HepG2 (cell line): ENCODE results near the gene LHX3. TPM values are rescaled to one million over a fixed set of nuclear protein-coding genes. Genes with fewer than 3 reads are reported as not detected.

Source experiments
- ADNP ChIP-seq: sonication (generic); formaldehyde crosslinking; IDR thresholded peaks from 2 replicates; pipeline ENCODE4 v1.4.0; 2020; ENCODE audit warnings: missing genetic modification reagents
- AHDC1 ChIP-seq: sonication (generic); formaldehyde crosslinking; IDR thresholded peaks from 2 replicates; pipeline ENCODE4 v1.5.1; 2020; ENCODE audit warnings: mild to moderate bottlenecking, missing genetic modification reagents, borderline replicate concordance
- ARNT2 ChIP-seq: sonication (generic); formaldehyde crosslinking; IDR thresholded peaks from 2 replicates; pipeline ENCODE4 v1.8.0; 2022; ENCODE audit warnings: mild to moderate bottlenecking, low read depth, missing genetic modification reagents, moderate library complexity
- ARNTL ChIP-seq: sonication (generic); formaldehyde crosslinking; IDR thresholded peaks from 2 replicates; pipeline ENCODE4 v1.4.0; 2020; ENCODE audit warnings: mild to moderate bottlenecking, missing genetic modification reagents
- CEBPG ChIP-seq: IDR thresholded peaks from 2 replicates; pipeline ENCODE4 v1.6.1; 2016
- ELF4 ChIP-seq: sonication (generic); formaldehyde crosslinking; IDR thresholded peaks from 2 replicates; pipeline ENCODE4 v1.5.0; 2020; ENCODE audit warnings: missing genetic modification reagents, mild to moderate bottlenecking, moderate library complexity, borderline replicate concordance
- ERF ChIP-seq: IDR thresholded peaks from 2 replicates; pipeline ENCODE4 v1.6.1; 2018; ENCODE audit warnings: missing biosample characterization, missing genetic modification reagents
- ESRRA ChIP-seq: sonication (generic); formaldehyde crosslinking; IDR thresholded peaks from 2 replicates; pipeline ENCODE4 v1.5.1; 2020; ENCODE audit warnings: mild to moderate bottlenecking, low read depth, missing genetic modification reagents
- HOXA3 ChIP-seq: sonication (generic); formaldehyde crosslinking; IDR thresholded peaks from 2 replicates; pipeline ENCODE4 v1.5.0; 2020; ENCODE audit warnings: missing genetic modification reagents
- MYC ChIP-seq: sonication (generic); formaldehyde crosslinking; IDR thresholded peaks from 2 replicates; pipeline ENCODE4 v1.9.0; 2021; ENCODE audit warnings: missing genetic modification reagents, borderline replicate concordance
- NFYB ChIP-seq: sonication (generic); formaldehyde crosslinking; IDR thresholded peaks from 2 replicates; pipeline ENCODE4 v1.4.0; 2020; ENCODE audit warnings: missing genetic modification reagents
- NR2C2 ChIP-seq: sonication (generic); formaldehyde crosslinking; IDR thresholded peaks from 2 replicates; pipeline ENCODE4 v1.4.0; 2020; ENCODE audit warnings: missing genetic modification reagents, mild to moderate bottlenecking, moderate library complexity, borderline replicate concordance
- PATZ1 ChIP-seq: sonication (generic); formaldehyde crosslinking; IDR thresholded peaks from 2 replicates; pipeline ENCODE4 v1.4.0; 2020; ENCODE audit warnings: missing genetic modification reagents
- RBAK ChIP-seq: sonication (generic); formaldehyde crosslinking; IDR thresholded peaks from 2 replicates; pipeline ENCODE4 v1.5.1; 2020; ENCODE audit warnings: mild to moderate bottlenecking, missing genetic modification reagents
- RXRA ChIP-seq: sonication (generic); formaldehyde crosslinking; IDR thresholded peaks from 2 replicates; pipeline ENCODE4 v1.5.1; 2020; ENCODE audit warnings: missing genetic modification reagents
- SETDB1 ChIP-seq: sonication (generic); formaldehyde crosslinking; IDR thresholded peaks from 2 replicates; pipeline ENCODE4 v1.5.1; 2020; ENCODE audit warnings: missing genetic modification reagents, mild to moderate bottlenecking, borderline replicate concordance
- SP2 ChIP-seq: sonication (generic); formaldehyde crosslinking; IDR thresholded peaks from 2 replicates; pipeline ENCODE4 v1.5.1; 2020; ENCODE audit warnings: mild to moderate bottlenecking, missing genetic modification reagents
- SP5 ChIP-seq: IDR thresholded peaks from 2 replicates; pipeline ENCODE4 v1.6.1; 2016; ENCODE audit warnings: low read depth, borderline replicate concordance
- TP53 ChIP-seq: sonication (generic); formaldehyde crosslinking; conservative IDR thresholded peaks from 2 replicates; pipeline ENCODE4 v1.4.0; 2020; ENCODE audit warnings: missing genetic modification reagents
- ZNF124 ChIP-seq: sonication (generic); formaldehyde crosslinking; IDR thresholded peaks from 2 replicates; pipeline ENCODE4 v1.4.0; 2020; ENCODE audit warnings: missing genetic modification reagents
- ZNF138 ChIP-seq: sonication (generic); formaldehyde crosslinking; IDR thresholded peaks from 2 replicates; pipeline ENCODE4 v1.5.0; 2020; ENCODE audit warnings: mild to moderate bottlenecking, low read depth, missing genetic modification reagents
- ZNF282 ChIP-seq: fragments of 450-650 bp; IDR thresholded peaks from 2 replicates; pipeline ENCODE4 v1.6.1; 2018; ENCODE audit not compliant: partially characterized antibody
- ZNF317 ChIP-seq: sonication (generic); formaldehyde crosslinking; IDR thresholded peaks from 2 replicates; pipeline ENCODE4 v1.5.0; 2020; ENCODE audit warnings: mild to moderate bottlenecking, missing genetic modification reagents
- ZNF761 ChIP-seq: sonication (generic); formaldehyde crosslinking; conservative IDR thresholded peaks from 2 replicates; pipeline ENCODE4 v1.4.0; 2020; ENCODE audit warnings: mild to moderate bottlenecking, missing genetic modification reagents
- ZNF777 ChIP-seq: sonication (generic); formaldehyde crosslinking; IDR thresholded peaks from 2 replicates; pipeline ENCODE4 v1.4.0; 2020; ENCODE audit warnings: missing genetic modification reagents
- polyA plus RNA-seq, 8 experiments: library from polyadenylated mRNA; depleted of rRNA in 3 of 8; stranded (reverse) in 7 of 8; unstranded in 1 of 8; fragments of >200 nt; fragmentation: Illumina TruSeq in 4 of 8; extraction: Trizol in 4 of 8; gene quantifications; 2 replicates each; pipeline versions ENCODE4 v1.2.1 to v1.2.3, GENCODE V29; 2011 to 2016; ENCODE audit warnings: low read depth in 4 of 8, missing spikeins in 1 of 8, mixed read lengths in 1 of 8; ENCODE audit not compliant: insufficient read depth in 1 of 8
- total RNA-seq, 5 experiments: library from RNA; depleted of rRNA; stranded (reverse); fragments of >200 nt; fragmentation: Illumina TruSeq; extraction: Trizol; gene quantifications; 2 replicates each; pipeline ENCODE4 v1.2.3, GENCODE V29; 2016; ENCODE audit warnings: low read depth in 1 of 5

The LHX3 gene
- total and polyA plus RNA-seq, 2 of the 13 experiments (the other 11 are each of a cell fraction or from before 2014, with no cell fraction given): not detected

- TF ChIP-seq AHDC1 (CRISPR knock-in tag) (0 out of 2 replicates have a peak, but pooled peaks have one; percentile 31), ESRRA (CRISPR knock-in tag) (no peak), NR2C2 (no peak), ZNF138 (CRISPR knock-in tag) (no peak), ZNF761 (no peak), ZNF777 (CRISPR knock-in tag) (no peak), NFYB (CRISPR knock-in tag) (no peak), ELF4 (CRISPR knock-in tag) (no peak), RBAK (CRISPR knock-in tag) (peak; percentile 97), MYC (CRISPR knock-in tag) (peak; percentile 35; the same call in 1 of the 2 replicates), SP2 (no peak), ZNF282 (no peak), ZNF124 (CRISPR knock-in tag) (no peak), ARNT2 (CRISPR knock-in tag) (no peak), ZNF317 (no peak), CEBPG (CRISPR knock-in tag) (no peak), ARNTL (CRISPR knock-in tag) (peak; percentile 29; the same call in 1 of the 2 replicates), RXRA (CRISPR knock-in tag) (no peak), SETDB1 (CRISPR knock-in tag) (no peak), HOXA3 (peak; percentile 62; the same call in 1 of the 2 replicates), TP53 (CRISPR knock-in tag) (no peak), PATZ1 (CRISPR knock-in tag) (0 out of 2 replicates have a peak, but pooled peaks have one; percentile 42), SP5 (CRISPR knock-in tag) (no peak), ERF (CRISPR knock-in tag) (no peak), ADNP (CRISPR knock-in tag) (no peak)
Measured at GRCh38 chr9:136251264-136252115, 46.6 kb upstream of the LHX3 start (continued).
